HL-60 (cell line): ENCODE data around the gene SLIT1.

ENCODE experiments used
- CTCF ChIP-seq: IDR thresholded peaks from one replicate; pipeline ENCODE4 v1.5.1; 2011; ENCODE audit warnings: low read length, control low read depth, inconsistent platforms; ENCODE audit not compliant: insufficient read depth
- POLR2AphosphoS5 ChIP-seq: IDR thresholded peaks from 2 replicates; pipeline ENCODE4 v1.6.1; 2012; ENCODE audit warnings: low read depth

- no peak for TF ChIP-seq CTCF
- no peak for TF ChIP-seq POLR2AphosphoS5
Observed at GRCh38 chr10:97109547-97109946, 76.2 kb downstream of the SLIT1 start.
